HG02884 (cell line): ENCODE data around the gene SLC6A1.

Source experiments
- ATAC-seq: cut with Tn5 transposase; IDR thresholded peaks from one replicate; pipeline ENCODE4 v1.9.1; 2021; ENCODE audit warnings: mild to moderate bottlenecking, moderate library complexity; ENCODE audit not compliant: unreplicated experiment

The SLC6A1 gene

DNA sequence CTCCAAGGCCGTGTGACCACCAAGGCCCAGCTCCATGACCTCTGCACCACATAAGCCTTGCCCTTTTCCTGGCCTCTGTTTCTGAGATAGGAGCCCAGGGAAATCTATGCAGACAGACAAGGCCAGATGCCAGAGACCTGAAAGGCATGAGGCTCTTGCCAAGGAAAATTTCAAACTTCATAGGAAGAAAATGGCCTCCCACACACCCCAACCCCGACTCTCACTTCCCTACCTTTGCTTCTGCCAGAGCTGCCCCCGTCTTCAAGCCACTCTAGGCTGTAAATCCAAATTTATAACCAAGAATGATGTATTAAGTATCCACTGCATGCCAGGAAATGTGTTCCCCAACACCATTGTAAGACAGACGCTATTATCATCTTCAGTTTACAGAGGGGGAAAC is 96.3 kb downstream of the SLC6A1 start:
- ATAC-seq: no peak
